ENCODE results near the gene OSBPL10.

DNA sequence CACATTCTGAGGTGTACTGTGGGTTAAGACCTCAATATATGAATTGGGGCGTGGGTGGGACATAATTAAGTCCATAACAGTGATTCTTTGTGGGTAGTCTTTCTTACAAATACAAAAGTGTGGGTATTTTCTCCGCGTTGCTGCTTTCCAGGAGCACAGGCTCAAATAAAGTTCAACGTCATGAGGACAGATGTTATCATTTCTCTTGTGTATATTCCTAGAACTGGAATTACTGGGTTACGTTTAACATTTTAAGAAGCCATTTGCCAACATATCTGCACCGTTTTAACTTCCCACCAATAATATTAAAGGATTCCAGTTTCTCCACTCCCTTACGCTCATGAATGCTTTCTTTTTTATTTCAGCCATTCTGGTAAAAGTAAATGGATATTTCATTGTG is 40.1 kb upstream of the OSBPL10 start:
- TF ChIP-seq, protein P1, sequence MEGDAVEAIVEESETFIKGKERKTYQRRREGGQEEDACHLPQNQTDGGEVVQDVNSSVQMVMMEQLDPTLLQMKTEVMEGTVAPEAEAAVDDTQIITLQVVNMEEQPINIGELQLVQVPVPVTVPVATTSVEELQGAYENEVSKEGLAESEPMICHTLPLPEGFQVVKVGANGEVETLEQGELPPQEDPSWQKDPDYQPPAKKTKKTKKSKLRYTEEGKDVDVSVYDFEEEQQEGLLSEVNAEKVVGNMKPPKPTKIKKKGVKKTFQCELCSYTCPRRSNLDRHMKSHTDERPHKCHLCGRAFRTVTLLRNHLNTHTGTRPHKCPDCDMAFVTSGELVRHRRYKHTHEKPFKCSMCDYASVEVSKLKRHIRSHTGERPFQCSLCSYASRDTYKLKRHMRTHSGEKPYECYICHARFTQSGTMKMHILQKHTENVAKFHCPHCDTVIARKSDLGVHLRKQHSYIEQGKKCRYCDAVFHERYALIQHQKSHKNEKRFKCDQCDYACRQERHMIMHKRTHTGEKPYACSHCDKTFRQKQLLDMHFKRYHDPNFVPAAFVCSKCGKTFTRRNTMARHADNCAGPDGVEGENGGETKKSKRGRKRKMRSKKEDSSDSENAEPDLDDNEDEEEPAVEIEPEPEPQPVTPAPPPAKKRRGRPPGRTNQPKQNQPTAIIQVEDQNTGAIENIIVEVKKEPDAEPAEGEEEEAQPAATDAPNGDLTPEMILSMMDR (conservative IDR thresholded peaks at IDR 0.05; ENCODE audit: low read depth, low read length) = no peak
- TF ChIP-seq RAD21 (IDR thresholded peaks at IDR 0.05; ENCODE audit: low read length) (no peak), POLR2A (IDR thresholded peaks at IDR 0.05; ENCODE audit: low read depth, low read length) (no peak)
